IgD-negative memory B cell (primary cell): ENCODE measurements around the gene ADCY1. TPM values are rescaled to one million over a fixed set of nuclear protein-coding genes. Genes with fewer than 3 reads are reported as not detected.

Experiments used
- H3K27ac Mint-ChIP-seq, 3 donors: one replicate each; pipeline ENCODE4 v1.8.0; 2020 to 2022; ENCODE audit warnings: mild to moderate bottlenecking in 3 of 3, mixed read lengths in 3 of 3, moderate library complexity in 1 of 3
- H3K27me3 Mint-ChIP-seq: one replicate; pipeline ENCODE4 v1.8.0; 2021; ENCODE audit warnings: mixed read lengths
- H3K36me3 Mint-ChIP-seq: one replicate; pipeline ENCODE4 v1.8.0; 2020; ENCODE audit warnings: mild to moderate bottlenecking, mixed read lengths
- H3K4me1 Mint-ChIP-seq, 3 donors: one replicate each; pipeline ENCODE4 v1.8.0; 2020 to 2022; ENCODE audit warnings: mixed read lengths in 3 of 3, mild to moderate bottlenecking in 1 of 3
- H3K4me3 Mint-ChIP-seq, 4 donors: one replicate each; pipeline ENCODE4 v1.8.0; 2020 to 2022; ENCODE audit warnings: mild to moderate bottlenecking in 4 of 4, mixed read lengths in 4 of 4, moderate library complexity in 3 of 4
- H3K9me3 Mint-ChIP-seq, 3 donors: one replicate each; pipeline ENCODE4 v1.8.0; 2020 to 2021; ENCODE audit warnings: mixed read lengths in 3 of 3, mild to moderate bottlenecking in 1 of 3
- polyA plus RNA-seq: library from polyadenylated mRNA; unstranded; fragments of 300-500 nt; fragmentation: Illumina TruSeq; gene quantifications from one replicate; pipeline ENCODE4 v1.2.3, GENCODE V29; 2021

The ADCY1 gene
- polyA plus RNA-seq, 1 donor from 2014 or later, result 0.18 TPM

DNA sequence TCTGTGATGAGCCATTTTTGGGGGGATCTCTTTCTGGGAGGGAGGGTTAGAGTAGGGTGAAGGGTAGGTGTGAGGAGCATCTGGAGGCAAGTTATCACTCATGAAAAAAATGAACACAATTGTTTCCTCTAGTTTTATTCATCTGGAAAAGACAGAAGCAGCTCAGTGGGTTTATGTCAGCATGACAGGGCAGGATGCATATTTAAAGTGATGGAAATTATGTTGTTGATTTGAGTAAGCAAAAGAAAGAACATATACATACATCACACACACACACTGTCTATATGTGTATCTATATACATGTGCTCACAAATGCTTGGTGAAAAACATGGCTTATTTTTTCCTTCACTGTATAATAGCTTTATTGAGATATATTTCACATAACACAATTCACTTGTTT, 114.2 kb downstream of the ADCY1 start:
- Mint-ChIP-seq H3K9me3 (no peaks in the 10 kb centered on the region), H3K4me3 (no peak overlapping the region), H3K4me1 (peaks cover 0 to 3% (median 0%) of the 10 kb centered on the region in 3 donors), H3K27me3 (peaks cover 4% of the 10 kb centered on the region), H3K36me3 (no peaks in the 10 kb centered on the region), H3K27ac (no peak overlapping the region)

DNA sequence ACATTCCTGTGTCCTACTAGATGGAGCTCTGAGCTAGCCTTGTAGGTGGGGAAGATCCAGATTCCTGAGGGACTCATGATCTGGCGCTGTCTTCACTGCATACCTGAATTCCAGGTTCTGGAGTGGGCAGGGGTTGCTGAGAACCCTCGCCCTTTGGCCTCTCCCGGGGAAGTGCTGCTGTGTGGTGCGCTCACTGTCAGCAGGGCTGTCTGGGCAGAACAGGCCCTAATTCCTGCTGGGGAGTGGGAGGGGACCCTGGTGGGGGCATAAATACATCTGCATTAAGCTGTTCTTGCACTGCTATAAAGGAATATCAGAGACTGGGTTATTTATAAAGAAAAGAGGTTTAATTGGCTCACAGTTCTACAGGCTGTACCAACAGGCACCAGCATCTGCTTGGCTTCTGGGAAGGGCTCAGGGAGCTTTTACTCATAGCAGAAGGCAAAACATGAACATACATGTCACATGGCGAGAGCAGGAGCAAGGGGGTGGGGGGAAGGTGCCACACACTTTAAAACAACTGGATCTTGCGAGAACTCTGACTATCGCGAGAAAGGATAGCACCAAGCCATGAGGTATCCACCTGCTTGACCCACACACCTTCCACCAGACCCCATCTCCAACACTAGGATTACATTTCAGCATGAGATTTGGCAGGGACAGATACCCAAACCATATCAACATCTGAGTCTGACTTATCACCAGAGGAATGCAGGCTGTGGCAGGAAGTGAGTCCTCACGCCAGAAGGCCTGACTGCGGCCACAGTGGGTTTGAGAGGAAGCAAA, 115.0 kb downstream of the ADCY1 start:
- no peak overlapping the region for H3K27ac Mint-ChIP-seq
- peaks cover 0 to 4% (median 0%) of the 10 kb centered on the region in 3 donors for H3K4me1 Mint-ChIP-seq
- no peaks in the 10 kb centered on the region for H3K9me3 Mint-ChIP-seq
- H3K4me3 Mint-ChIP-seq, result no peak overlapping the region
- peaks cover 4% of the 10 kb centered on the region for H3K27me3 Mint-ChIP-seq
- no peaks in the 10 kb centered on the region for H3K36me3 Mint-ChIP-seq

DNA sequence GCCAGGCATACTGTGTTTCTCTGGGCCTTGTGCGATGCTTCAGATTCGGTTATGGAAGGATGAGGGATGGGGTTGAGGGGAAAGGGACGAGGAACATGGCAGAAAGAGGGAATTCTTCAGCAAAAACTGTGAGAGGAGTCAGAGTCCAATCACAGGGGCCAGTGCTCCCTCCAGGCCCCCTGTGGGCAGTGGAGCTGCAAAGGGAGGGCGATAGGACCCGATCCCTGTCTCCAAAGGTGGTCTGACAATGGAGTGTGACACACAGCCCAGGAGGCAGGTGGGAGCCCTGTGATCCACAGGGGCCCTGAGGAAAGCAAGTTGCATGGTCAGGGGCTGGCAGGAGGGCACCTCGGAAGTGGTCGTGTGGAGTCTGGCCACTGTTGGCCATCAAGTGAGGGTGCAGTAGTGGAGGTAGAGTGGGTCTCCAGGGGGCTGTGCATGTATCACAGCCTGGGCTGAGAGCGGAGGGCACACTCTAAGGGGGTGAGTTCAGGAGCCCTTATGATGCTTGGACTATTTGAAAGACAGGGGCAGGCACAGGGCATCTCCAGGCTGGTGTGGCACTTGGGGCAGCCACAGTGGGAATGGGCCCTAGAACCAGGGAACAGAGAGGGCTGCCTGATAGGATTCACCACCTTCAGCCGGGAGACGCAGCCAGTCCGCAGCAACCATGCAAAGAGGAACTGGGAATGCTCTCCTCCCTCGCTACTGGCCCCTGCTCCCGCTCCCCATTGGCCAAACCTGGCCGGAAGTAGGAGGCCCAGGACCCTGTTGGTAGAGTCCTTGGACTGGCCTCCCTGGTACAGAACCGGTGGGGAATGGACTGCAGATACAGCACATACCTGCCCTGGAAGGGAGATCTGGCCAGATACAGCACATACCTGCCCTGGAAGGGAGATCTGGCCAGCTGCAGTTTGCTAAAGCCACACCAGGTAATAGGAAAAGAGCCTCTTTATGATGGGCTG, 115.9 kb downstream of the ADCY1 start:
- peaks cover 0 to 4% (median 0%) of the 10 kb centered on the region in 3 donors for H3K4me1 Mint-ChIP-seq
- H3K27me3 Mint-ChIP-seq, result peaks cover 3% of the 10 kb centered on the region
- no peak overlapping the region for H3K4me3 Mint-ChIP-seq
- H3K9me3 Mint-ChIP-seq, result no peaks in the 10 kb centered on the region
- H3K36me3 Mint-ChIP-seq, result no peaks in the 10 kb centered on the region
- H3K27ac Mint-ChIP-seq, result no peak overlapping the region

DNA sequence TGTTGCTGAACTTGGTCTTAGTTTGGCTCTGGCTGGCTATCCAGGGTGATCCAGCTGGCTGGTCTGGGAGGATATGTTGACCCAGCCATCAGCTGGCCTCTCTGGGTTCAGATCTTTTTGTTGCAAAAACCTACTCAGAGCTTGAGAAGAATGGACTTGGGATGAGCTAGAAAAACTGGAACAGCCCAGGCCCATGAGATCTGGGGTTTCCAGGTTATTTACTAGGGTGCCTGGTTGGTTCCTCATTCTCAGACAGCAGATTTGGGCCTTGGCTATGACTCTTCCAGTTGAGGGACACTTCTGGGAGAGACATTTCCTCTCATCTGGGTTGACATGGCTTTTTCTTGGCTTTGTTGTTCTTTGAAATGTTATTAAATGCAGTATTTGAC, 116.6 kb downstream of the ADCY1 start:
- H3K9me3 Mint-ChIP-seq, result no peaks in the 10 kb centered on the region
- H3K36me3 Mint-ChIP-seq, result no peaks in the 10 kb centered on the region
- no peak overlapping the region for H3K4me3 Mint-ChIP-seq
- H3K27ac Mint-ChIP-seq, result no peak overlapping the region
- H3K4me1 Mint-ChIP-seq, result peaks cover 0 to 1% (median 0%) of the 10 kb centered on the region in 3 donors
- peaks cover 3% of the 10 kb centered on the region for H3K27me3 Mint-ChIP-seq

DNA sequence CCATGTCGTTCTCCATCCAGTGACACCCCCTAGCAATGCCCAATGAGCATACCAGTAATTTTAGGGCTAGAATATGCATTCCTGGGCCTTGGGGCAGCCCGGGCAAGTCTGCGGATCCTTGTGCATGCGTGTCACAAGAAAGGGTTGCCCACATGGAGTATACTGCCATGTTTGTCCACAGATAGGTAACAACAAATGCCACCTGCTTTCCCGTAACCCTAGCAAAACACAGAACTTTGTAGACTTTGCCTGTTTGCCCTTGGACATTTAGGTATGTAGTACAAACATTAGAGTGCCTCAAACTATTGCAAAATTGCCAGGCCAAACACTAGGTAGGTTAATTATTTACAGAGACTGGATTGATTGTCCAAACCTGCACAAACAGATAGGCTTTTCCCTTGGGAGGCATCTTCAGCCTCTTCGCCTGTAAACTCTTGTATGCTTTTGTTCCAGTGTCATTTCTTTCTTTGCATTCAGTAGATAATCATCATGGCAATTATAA, 117.0 kb downstream of the ADCY1 start:
- peaks cover 1% of the 10 kb centered on the region for H3K27me3 Mint-ChIP-seq
- no peaks in the 10 kb centered on the region for H3K9me3 Mint-ChIP-seq
- H3K4me1 Mint-ChIP-seq, result peaks cover 0 to 1% (median 0%) of the 10 kb centered on the region in 3 donors
- H3K36me3 Mint-ChIP-seq, result no peaks in the 10 kb centered on the region
- no peak overlapping the region for H3K27ac Mint-ChIP-seq
- no peak overlapping the region for H3K4me3 Mint-ChIP-seq

DNA sequence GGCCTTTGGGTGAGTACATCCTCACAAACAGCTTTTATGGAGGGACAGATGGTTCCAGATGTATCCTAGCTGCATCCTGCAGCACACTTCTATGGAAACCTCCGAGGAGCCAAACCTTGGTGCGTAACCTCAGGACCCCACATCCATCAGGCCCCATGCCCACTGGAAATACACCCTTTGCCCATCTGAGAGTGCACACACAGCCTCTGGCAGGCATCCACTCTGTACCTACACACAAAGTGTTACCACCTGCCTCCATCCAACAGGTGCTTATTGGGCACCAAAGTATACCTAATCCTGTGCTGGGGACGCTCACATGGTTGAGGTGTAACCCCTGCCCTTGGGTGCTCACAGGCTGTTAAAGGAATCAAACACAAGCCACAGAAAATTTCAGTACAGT, 117.9 kb downstream of the ADCY1 start:
- Mint-ChIP-seq H3K9me3 (no peaks in the 10 kb centered on the region), H3K4me1 (peaks cover 0 to 1% (median 0%) of the 10 kb centered on the region in 3 donors), H3K4me3 (no peak overlapping the region), H3K36me3 (no peaks in the 10 kb centered on the region), H3K27ac (no peak overlapping the region), H3K27me3 (peaks cover 1% of the 10 kb centered on the region)

DNA sequence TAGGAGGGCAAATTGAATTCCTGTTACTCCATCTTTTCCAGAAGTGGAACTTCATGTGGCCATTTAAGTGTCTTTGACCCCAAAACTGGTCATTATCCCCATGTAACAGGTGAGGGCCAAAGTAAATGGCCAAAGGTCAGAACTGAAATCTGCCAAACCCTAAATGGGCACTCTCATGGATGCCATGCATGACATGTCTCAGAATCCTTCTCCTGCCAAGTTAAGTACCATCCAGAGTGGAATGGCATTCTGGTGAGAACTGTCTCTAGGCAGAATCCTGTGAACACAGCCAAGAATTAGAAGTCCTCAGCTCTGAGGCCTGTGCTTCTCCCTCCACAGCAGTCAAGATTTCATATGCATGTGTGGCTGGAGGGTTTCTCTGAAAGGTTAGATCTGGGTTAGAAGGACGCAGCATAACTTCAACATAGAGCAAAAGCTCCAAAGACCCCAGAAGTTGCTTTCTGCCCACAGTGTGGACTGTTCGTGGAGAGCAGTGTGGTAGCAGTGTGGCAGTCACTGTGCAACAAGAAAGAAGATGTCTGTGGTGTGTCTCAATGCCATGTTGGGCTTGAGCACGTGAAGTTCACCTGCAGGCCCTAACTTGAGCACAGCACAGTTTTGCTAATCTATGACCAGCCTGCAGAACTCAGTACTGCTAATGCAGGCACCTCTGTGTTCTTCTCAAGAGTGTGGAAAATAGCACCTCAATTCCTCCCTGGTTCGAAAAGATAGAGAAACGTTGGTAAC, 121.3 kb downstream of the ADCY1 start:
- H3K4me3 Mint-ChIP-seq, result no peak overlapping the region

DNA sequence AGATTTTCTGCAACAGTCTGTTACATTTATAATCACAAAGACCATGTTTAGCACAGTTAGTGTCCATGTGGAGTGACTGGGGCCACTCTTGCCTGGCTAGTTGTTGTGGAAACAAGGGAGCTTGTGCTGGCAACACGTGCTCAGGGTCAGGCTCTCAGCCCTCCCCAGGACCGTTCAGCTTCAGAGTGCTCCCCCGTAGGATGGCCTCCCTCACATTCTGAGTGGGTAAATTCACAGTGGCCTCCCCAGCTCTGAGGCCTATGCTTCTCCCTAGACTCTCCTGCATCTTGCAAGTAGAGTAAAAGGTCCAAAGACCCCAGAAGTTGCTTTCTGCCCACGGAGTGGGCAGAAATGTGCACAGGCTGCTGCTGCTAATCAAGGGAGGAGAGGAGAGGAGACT, 122.3 kb downstream of the ADCY1 start:
- no peaks in the 10 kb centered on the region for H3K27me3 Mint-ChIP-seq
- H3K4me3 Mint-ChIP-seq, result no peak overlapping the region
- H3K9me3 Mint-ChIP-seq, result no peaks in the 10 kb centered on the region
- H3K4me1 Mint-ChIP-seq, result peaks cover 0 to 1% (median 0%) of the 10 kb centered on the region in 3 donors
- no peak overlapping the region for H3K27ac Mint-ChIP-seq
- H3K36me3 Mint-ChIP-seq, result no peaks in the 10 kb centered on the region

More for the DNA sequence above, 121.3 kb downstream of the ADCY1 start:
- no peaks in the 10 kb centered on the region for H3K36me3 Mint-ChIP-seq
- H3K27ac Mint-ChIP-seq, result no peak overlapping the region
- peaks cover 0 to 1% (median 0%) of the 10 kb centered on the region in 3 donors for H3K4me1 Mint-ChIP-seq
- no peaks in the 10 kb centered on the region for H3K27me3 Mint-ChIP-seq
- H3K9me3 Mint-ChIP-seq, result no peaks in the 10 kb centered on the region

DNA sequence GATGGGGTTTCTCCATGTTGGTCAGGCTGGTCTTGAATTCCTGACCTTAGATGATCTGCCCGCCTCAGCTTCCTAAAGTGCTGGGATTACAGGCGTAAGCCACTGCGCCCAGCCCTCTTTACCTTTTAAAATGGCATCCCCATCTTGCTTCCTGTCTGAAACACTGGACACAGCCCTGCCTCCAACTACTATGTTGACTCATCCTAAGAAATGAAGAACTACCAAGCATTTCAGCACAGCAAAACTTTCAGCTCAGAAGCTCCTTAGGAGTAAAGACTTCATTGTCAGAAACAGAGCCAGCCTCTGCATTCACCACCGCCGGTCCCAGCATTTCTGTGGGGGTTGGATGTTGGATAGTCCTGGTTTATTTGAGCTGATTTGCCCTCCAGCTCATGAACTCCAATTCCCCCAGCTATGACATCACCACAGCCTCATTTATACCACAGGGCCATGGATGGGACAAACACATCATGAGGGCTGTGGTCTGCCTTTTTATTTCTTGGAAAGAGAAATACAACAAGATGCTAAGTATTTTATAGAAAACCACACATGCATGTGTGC, 123.5 kb downstream of the ADCY1 start:
- Mint-ChIP-seq H3K9me3 (no peaks in the 10 kb centered on the region), H3K27ac (no peak overlapping the region), H3K27me3 (no peaks in the 10 kb centered on the region), H3K36me3 (no peaks in the 10 kb centered on the region), H3K4me1 (peaks cover 0 to 1% (median 0%) of the 10 kb centered on the region in 3 donors), H3K4me3 (no peak overlapping the region)

DNA sequence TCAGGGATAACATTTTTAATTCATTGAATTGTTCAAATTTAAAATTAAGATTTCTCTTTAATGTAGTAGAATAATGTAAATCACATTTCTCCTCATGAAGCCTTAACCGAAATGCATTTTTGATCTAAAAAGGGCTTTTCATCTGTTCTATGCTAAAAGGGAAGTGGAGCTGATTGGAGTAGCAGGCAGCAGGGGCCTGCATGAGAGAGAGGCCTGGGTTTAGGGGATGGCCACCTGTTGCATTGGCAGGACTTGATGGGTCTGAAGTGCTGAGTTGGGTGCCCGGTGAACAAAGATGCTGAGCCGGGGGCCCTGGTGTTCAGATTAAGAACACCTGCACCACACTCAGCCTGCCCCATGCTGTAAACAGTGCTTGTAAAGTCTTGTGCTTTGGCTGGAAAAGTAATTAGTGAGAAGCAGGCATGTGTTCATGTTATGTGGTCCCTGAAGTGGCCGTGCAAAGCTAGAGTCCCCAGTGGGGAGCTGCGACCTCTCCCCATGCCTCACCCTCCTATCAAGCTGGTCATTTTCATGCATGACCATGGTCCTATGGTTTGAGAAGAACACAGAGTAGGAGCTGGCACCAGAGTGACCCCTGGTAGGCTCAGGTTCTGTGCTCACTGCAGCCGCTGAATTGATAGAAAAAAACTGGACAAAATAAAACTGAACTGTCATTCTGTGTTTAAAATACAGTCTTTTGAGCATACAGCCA, 124.3 kb downstream of the ADCY1 start:
- H3K36me3 Mint-ChIP-seq, result no peaks in the 10 kb centered on the region
- peaks cover 3% of the 10 kb centered on the region for H3K27me3 Mint-ChIP-seq
- no peaks in the 10 kb centered on the region for H3K9me3 Mint-ChIP-seq
- H3K27ac Mint-ChIP-seq, result no peak overlapping the region
- no peak overlapping the region for H3K4me3 Mint-ChIP-seq
- peaks cover 0 to under 1% (median 0%) of the 10 kb centered on the region in 3 donors for H3K4me1 Mint-ChIP-seq

DNA sequence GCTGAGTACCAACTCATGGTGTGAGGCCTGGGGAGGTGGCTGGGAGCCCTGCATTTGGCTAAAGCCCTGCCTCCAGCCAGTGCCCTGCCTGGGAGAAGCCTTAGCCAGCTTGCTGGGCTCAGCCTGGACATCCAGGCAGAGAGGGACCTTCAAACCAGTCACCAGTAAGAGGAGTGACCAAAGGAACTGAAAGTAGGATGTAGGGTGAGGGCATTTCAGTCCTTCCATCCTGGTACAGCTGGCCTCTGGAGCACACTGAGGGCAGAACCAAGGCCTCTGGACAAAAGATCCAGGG, 124.8 kb downstream of the ADCY1 start:
- H3K9me3 Mint-ChIP-seq, result no peaks in the 10 kb centered on the region
- no peak overlapping the region for H3K27ac Mint-ChIP-seq
- H3K4me1 Mint-ChIP-seq, result no peaks in the 10 kb centered on the region
- H3K4me3 Mint-ChIP-seq, result no peak overlapping the region
- peaks cover 3% of the 10 kb centered on the region for H3K27me3 Mint-ChIP-seq
- H3K36me3 Mint-ChIP-seq, result no peaks in the 10 kb centered on the region

DNA sequence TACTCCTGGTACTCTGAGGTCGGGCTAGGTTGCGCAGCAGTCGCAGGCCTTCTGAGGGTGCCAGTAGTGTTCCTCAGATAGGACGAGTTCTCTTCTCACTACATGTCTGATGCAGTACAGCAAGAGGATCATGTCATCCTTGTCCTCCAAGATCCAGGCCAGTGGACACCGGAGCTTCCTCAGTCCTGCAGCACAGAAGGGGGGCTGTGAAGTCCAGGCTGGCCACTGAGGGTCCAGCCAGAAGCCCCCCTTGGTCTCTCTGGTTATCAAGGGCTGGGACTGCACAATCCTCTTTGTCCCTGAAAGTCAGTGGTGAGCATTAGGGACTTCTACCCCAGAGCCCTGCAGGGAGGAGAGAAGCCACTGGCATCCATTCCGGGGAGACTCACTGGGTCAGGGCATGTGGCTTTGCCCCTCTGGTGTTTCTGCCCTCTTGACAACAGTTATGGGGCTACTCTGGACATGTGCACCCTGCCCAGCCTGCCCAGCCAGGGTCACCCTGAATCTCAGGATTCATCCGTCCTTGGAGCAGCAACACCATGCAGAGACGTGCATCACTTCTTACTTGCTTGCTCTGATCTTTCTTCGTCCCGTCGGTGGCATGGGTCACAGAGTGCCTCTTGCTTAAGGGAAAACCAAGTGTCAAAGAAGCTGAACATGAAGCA, 125.7 kb downstream of the ADCY1 start:
- Mint-ChIP-seq H3K4me1 (no peaks in the 10 kb centered on the region), H3K27me3 (peaks cover 5% of the 10 kb centered on the region), H3K36me3 (no peaks in the 10 kb centered on the region), H3K4me3 (no peak overlapping the region), H3K27ac (no peak overlapping the region), H3K9me3 (no peaks in the 10 kb centered on the region)

DNA sequence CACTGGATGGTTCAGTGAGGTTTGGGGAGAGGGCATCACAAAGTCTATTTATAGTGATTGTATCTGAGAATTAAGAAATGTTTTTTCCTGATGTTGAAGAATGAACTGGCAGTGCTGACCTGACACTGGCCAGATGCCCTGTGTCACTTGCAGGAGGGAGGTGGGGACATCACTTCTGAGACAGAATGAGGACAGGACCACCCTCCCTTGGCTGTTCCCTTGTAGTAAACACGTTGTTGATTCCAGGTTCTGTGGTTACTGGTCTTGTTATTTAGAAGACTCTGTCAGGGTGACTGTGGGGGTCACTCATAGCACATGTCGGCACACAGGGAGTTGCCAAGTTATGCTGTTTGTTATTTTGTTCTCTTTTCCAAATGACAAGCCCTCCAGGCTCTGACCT, 126.4 kb downstream of the ADCY1 start:
- Mint-ChIP-seq H3K4me1 (no peaks in the 10 kb centered on the region), H3K36me3 (no peaks in the 10 kb centered on the region), H3K27ac (no peak overlapping the region), H3K27me3 (peaks cover 5% of the 10 kb centered on the region), H3K4me3 (no peak overlapping the region), H3K9me3 (no peaks in the 10 kb centered on the region)
